Right renal cortex interstitium (tissue), 3 donors: ENCODE results near the gene TGFB1. TPM values are rescaled to one million over a fixed set of nuclear protein-coding genes. Genes with fewer than 3 reads are reported as not detected.

ENCODE experiments used
- DNase-seq, 3 donors: peaks; one replicate each; pipeline ENCODE4 v3.0.0-alpha.2; 2013; ENCODE audit warnings: low read depth in 3 of 3, low spot score in 2 of 3
- polyA plus RNA-seq, 3 donors: library from polyadenylated mRNA; unstranded; fragments of 120-200 nt; gene quantifications; one replicate each; pipeline ENCODE4 v1.2.1, GENCODE V29; 2013; ENCODE audit not compliant: insufficient read length in 3 of 3

Gene TGFB1
- polyA plus RNA-seq, 3 donors = 26.0 to 33.7 (median 27.7) TPM

DNA sequence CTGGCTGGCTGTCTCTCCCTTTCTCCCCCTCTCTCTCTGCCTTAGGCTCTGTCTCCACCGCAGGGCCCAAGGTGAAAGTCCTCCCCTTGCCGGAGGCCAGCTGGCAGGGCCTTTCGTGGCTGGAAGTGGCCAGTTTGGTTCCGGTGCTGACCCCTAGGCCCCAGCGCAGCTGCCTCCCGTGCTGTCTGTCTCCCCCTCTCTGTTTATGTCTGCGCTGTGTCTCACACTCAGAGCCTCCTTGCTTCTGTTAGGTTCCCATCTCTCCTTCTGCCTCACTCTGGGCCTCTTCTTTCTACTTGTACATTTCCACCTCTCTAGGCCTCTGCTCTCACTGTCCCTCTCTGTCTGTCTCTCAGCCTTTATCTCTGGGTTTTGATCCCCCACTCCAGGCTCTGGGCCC, 30.7 kb downstream of the TGFB1 start:
- no peak for DNase-seq

DNA sequence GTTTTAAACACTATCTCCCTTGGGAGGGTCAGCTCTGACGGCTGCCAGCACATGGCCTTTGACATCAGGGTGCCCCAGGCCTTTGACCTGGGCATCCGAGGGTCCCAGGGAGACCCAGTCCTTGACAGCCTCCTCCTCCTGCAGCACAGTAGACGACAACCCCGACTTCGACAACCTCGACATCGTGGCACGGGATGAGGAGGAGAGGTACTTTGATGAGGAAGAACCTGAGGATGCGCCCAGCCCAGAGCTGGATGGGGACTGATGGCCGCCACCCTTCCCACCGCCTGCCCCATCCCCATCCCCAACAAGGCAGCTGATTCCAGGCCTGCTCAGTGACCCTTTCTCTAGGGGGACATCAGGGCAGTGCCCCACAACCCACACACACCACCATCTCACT, 31.3 kb downstream of the TGFB1 start:
- DNase-seq = no peak

DNA sequence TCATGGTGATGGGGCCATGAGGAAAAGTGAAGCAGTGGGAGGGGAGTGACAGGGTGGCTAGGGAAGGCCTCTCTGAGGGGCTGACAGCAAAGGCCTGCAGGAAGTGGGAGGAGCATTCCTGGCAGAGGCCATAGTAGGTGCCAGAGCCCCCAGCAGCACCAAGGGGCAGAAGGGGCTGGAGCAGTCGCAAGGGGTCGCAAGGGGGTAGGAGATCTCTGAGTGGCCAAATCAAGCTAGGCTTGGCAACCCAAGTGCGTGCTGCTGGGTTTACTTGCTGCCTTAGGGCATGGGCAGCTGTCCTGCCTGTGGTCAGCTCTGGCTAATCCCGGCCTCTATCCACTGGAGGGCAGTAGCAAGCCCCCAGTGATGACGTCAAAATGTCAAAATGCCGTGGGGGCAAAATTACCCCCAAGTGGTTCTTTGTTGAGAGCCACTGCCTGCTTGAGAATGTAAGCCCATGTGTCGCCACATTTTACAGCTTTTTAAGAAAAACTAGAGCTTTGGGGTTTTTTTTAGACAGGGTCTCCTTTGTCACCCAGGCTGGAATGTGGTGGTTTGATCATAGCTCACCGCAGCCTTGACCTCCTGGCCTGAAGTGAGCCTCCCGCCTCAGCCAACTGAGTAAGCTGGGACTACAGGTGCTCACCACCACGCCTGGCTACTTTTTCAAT, 32.0 kb downstream of the TGFB1 start:
- DNase-seq = no peak

DNA sequence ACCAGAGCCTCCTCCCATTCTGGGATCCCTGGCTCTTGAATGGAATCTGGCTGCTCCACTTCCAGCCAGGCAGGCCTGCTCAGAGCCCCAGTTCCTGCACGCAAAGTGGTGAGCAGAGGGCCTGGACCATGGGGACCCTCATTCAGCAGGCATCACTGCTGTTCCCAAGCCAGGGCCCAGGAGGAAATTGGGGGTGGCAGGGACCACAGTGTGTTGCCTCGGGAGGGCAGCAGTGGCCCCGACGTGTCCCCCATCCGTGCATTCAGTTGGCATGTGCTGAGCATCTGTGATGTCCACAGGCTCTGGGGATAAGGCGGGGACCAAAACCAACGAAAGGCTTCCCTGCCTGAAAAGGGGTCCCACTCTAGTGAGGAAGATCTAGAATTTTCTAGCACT, 32.5 kb downstream of the TGFB1 start:
- DNase-seq = no peak

DNA sequence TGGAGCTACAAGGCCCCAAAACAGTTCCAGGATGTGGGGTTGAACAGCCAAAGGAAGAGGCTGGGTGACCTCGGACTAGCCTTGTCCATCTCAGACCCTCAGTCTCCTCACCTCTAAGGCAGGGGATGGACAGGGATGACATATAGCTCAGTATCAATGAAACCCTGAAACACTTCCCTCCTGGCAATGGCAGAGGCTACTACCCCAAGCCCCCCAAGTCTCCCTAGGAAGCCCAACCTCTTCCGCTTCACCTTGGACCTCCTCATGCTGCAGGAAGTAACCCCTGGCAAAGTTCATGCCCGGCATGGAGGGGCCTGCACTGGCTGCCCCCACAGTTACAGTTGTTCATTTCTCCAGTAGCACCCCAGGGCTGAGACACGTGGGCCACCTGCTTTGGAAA, 33.2 kb downstream of the TGFB1 start:
- DNase-seq = no peak

DNA sequence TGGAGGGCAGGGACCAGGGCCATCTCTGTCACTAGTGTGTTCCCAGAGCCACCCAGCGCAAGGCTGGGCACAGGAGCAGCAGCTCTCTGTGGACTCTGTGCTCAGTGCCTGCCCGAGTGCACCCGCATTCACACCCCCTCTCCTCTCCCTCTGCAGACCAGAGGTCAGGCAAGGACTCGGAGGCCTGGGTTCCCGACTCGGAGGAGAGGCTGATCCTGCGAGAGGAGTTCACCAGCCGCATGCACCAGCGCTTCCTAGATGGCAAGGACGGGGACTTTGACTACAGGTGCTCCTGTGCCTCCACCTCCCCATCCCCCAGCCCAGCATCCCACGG, 33.6 kb downstream of the TGFB1 start:
- no peak for DNase-seq

DNA sequence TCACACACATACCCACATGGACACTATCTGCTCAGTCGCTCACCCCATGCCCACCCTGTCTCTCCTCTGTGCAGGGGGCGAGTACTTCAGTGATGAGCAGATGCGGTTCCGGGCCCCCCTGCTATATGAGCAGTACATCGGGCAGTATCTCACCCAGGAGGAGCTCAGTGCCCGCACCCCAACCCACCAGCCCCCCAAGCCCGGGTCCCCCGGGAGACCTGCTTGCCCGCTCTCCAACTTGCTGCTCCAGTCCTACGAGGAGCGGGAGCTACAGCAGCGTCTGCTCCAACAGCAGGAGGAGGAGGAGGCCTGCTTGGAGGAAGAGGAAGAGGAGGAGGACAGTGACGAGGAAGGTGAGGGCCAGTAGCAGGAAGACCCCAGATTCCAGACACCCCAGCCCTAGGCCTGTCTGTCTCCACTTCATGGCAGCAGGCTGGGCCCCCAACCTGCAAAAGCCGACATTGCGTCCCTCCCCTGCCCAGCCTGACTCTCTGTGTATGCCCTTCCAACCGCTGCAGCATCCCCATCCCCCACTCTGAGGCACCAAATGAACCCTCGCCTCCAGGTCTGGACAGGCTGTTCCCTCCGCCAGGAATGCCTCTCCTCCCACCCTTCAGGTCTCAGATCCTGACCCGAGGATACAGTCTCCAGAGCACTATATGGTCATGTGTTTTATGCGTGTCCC, 34.1 kb downstream of the TGFB1 start:
- DNase-seq = no peak

DNA sequence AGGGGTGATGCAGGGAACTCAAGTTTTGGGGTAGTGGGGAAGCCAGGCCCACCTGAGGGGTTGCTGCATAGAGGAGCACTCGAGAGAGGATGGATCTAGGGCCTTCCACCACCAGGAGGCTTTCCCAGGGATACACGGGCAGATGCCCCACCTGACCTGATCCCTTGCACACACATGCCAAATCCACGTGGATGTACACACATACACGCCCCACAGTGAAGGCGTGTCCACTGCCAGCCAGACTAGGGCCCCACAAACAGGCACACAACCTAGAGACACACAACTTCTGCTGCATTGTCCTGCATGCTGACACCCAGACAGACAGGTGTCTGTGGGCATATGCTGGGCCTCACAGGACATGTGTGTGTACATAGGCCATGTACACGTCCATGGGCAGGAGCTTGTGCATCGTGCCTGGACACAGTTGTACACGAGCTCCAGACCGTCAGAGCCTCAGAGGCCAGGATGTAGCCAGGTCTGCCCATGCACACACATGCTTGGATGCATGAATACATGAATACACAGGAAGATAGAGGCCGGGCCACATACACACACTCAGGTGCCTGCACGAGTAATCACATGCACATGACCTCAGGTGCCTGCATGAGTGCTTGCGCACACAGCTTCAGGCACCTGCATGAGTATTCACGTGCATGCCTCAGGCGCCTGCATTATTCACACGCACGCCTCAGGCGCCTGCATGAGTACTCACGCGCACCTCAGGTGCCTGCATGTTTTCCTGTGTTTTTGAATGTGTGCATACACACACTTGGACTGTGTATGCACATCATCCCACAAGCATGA, 34.8 kb downstream of the TGFB1 start:
- no peak for DNase-seq

DNA sequence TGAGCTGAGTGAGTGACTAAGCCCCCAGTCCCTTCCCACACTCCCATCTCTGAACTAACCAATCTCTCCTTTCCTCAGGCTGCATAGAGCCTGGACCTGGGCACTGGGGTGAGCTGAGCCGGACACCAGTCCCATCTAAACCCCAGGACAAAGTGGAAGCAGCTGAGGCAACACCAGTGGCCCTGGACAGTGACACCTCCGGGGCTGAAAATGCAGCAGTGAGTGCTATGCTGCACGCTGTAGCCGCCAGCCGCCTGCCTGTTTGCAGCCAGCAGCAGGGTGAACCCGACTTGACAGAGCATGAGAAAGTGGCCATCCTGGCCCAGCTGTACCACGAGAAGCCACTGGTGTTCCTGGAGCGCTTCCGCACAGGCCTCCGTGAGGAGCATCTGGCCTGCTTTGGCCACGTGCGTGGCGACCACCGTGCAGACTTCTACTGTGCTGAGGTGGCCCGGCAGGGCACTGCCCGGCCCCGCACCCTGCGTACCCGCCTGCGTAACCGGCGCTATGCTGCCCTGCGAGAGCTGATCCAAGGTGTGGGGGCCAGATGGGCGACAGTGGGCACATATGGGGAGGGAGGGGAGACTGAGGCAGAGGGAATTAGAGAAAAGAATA, 37.3 kb downstream of the TGFB1 start:
- no peak for DNase-seq

DNA sequence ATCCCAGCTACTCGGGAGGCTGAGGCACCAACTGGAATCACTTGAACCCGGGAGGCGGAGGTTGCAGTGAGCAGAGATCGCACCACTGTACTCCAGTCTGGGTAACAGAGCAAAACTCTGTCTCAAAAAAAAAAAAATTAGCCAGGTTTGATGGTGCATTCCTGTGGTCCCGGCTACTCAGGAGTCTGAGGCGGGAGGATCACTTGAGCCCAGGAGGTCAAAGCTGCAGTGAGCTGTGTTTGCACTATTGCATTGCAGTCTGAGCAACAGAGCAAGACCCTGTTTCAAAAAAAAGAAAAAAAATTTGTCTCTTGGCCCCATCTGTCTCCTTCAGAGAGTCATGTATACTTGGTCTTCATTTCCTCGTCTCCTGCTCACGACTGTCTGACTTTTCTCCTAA, 42.1 kb downstream of the TGFB1 start:
- DNase-seq = no peak

DNA sequence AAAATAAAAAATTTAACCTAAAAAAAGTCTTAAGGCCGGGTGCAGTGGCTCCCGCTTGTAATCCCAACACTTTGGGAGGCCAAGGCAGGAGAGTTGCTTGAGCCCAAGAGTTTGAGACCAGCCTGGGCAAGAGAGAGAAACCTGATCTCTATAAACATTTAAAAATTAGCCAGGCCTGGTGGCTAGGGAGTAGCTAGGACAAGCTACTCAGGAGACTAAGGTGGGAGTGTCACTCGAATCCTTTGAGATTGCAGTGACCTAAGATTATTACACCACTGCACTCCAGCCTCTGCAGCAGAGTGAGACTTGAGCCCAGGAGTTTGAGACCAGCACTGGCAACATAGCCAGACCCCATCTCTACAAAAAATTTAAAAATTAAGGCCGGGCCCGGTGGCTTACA, 42.6 kb downstream of the TGFB1 start:
- no peak for DNase-seq

DNA sequence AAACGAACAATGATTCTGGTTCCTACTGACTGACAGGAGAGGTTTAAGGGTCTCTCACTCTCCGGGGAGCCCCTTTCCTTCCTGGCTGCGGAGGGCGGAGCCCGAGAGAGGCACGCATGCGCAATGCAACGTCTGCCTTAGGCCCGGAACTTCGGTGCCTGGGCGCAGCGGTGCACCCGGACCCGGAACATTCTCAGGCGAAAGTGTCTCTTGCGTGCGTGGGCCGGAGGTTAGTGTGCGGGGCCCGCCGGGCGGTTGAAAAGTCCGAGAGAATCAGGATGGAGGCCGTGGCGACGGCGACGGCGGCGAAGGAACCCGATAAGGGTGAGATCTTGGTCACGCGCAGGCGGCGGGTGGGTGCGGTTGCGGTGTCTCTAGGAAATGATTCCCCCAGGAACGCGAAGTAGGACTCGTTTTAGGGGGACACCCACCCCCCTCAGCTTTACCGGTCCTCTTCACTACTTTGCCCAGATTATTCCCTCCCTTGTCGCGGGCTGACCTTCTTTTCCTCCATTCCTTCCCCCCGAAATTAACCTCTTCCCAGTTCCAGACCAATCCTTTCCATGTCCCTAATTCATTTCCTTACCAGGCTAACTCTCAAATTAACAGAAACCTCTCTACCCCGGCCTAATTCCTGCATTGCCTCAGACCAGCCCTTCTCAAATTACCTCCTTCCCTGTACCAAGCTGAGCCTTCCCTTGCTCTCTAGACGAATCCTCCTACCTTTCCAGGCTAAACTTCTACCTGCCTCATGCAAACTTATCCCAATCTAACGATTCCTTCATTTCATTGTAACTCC, 43.5 kb downstream of the TGFB1 start, which contains the start of gene CCDC97:
CCDC97 (plus strand) TSS at position 140 of the 799 bp plus-strand sequence; CDS start at position 279, 139 bp downstream.
- peak; percentile 85 to 90 (median 86) for DNase-seq

DNA sequence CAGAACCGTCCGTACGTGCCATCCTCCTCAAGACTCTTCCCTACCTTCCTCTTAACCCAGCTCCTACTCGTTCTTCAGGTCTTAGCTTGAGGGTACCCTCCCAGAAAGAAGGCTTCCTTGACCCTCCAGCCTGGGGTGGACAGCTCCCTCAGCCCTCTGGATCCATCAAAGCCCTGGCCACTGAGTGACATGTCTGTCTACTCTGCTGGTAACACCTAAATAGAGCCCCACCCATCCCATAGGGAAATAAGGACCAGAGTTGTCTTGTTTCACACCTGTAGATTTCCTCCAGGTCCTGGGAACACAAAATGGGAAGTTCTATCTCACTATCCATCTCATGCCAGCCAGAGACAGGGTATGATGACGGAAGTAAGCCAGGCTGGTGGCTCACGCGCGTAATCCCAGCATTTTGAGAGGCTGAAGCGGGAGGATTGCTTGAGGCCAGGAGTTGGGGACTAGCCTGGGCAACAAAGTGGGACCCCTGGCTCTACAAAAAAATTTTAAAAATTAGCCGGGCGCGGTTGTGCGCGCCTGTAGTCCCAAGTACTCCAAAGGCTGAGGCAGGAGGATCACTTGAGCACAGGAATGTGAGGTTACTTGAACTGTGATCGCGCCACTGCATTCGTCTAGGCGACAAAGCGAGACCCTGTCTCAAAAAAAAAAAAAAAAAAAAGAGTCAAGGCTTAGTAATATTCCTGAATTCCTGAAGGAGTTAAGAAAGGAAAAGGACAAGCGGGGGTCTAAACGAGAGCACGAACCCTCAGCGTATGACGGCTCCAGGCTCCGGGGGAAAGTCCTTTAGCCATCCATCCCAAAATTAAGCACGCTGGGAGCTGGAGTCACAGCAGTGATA, 44.3 kb downstream of the TGFB1 start:
- DNase-seq = no peak

DNA sequence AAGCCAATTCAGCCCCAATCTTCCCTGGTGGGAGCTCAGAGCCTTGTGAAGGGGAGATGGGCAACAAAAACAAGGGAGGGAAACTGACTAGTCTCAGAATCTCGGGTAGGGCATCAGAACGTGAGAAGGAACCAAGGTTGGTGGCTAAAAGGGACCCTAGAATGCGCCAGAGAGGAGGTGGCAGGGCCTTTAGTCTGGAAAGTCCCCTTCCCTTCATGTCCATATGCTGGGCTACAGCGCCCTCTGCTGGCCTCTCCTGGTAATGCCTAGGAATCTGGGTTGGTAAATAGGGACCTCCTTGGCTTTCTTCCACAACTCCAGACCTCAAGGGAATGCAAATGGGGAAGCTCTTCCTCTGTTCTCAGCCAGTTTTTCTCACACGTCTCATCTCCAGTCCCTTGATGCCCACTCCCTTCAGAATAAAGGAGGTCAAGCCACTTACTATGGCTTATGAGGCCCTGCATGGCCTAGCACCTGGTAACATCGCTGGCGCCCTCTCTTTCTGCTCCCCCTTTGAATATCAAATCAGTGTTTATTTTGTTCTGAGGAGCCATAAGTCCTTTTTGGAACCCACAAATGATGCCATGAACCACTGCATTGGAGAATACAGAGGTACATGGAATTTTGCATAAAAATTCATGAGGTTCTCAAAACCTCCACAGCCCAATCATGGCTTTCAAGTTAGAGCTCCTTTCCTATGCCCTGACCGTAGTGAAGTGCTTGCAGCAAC, 45.1 kb downstream of the TGFB1 start:
- DNase-seq = peak; percentile 81 to 86 (median 83)

DNA sequence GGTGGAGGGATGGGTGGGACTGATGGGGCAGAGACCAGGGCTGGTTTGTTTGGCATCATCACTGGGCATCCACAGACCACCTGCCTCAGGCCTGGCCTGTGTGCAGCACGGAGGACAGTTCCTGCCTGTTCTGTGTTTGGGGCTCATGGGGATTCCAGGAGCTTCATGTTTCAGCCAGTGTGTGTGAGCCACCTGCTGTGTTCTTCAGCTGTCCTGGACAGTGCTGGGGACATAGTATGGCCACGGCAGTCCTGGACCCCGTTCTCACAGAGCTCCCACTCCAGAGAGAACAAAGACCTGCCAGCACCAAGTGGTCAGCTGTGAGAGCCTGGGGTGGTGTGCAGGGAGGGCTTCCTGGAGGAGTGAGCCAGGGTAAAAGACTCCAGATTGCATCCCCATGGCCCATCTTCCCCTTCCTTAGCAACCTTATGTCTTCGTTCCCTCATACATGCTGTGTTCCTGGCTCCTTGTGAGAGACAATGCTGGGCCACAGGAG, 45.7 kb downstream of the TGFB1 start:
- no peak for DNase-seq

DNA sequence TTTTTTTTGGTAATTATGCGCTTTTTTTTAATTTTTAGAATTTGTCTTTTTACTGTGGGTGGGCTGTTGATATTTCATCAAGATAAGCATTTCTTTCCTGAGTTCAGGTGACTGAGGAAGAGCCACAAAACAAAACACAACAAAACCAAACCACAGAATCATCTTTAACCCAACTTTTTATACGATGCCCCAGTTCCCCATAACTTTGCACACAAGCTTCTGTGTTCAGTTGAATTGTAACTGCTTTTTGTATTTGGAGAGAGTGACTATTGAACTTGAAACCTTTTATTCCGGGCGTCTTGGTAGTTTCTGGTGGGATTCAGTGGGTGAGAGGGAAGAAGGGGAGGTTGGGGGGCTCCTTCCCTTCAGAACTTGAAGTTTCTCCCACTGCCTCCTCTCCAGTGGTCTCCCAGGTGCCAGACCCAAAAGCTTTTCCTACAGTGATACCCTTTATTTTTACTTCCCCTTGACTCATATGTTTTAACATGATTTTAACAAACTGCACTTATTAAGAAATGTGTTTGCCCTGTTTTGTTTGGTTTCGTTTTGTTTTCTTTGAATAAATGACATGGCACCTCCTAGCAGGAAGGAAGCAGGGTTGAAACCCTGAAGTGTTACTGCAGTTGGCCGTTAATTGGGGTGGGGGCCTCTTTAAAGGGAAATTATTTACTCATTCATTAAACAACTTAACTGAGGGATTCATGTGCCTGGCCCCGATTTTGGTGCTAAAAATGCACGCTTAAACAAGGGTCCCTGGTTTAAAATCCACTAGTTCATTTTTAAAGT, 46.4 kb downstream of the TGFB1 start:
- DNase-seq = no peak

DNA sequence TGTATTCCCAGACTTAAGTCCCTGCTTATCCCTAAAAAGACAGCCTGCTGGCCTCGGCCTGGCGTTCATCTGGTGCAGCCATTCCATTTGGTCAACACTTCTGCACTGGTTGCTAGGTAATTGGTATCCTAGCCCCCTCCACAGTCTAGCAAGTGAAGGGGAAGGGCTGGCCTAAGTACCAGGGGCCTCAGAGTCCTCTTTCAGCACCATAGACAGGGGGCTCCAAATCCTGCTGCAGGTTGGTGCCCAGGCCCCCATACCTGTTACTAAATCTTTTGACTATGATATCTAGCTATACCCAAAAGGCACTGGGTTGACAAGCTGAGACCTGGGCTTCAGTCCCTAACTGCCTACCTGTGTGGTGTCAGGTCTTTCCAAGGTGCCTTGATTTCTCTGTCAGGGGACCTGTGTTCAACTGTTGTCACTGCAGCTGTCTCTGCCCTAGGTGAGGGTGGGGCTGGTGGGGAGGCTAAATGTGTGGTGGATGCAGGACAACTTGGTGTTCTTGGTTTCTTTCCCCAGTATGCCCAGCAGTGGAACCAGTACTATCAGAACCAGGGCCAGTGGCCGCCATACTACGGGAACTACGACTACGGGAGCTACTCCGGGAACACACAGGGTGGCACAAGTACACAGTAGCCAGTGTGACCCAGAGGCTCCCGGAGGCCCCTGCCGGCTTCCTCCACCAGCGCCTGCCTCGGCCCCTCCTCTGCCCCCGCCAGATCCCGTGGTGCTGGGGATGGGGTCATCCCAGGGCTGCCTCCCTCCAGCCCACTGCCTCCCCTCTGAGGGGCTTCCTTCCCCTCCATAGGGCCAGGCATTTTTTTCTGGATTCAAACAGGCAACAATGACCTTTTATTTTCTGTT, 47.6 kb downstream of the TGFB1 start:
- no peak for DNase-seq
